GM19328 (cell line): Measurements from ENCODE around the gene FOXL1.

ENCODE experiments used
- ATAC-seq: cut with Tn5 transposase; IDR thresholded peaks from one replicate; pipeline ENCODE4 v1.9.1; 2021; ENCODE audit warnings: mild to moderate bottlenecking, moderate library complexity; ENCODE audit not compliant: unreplicated experiment

FOXL1 gene

DNA sequence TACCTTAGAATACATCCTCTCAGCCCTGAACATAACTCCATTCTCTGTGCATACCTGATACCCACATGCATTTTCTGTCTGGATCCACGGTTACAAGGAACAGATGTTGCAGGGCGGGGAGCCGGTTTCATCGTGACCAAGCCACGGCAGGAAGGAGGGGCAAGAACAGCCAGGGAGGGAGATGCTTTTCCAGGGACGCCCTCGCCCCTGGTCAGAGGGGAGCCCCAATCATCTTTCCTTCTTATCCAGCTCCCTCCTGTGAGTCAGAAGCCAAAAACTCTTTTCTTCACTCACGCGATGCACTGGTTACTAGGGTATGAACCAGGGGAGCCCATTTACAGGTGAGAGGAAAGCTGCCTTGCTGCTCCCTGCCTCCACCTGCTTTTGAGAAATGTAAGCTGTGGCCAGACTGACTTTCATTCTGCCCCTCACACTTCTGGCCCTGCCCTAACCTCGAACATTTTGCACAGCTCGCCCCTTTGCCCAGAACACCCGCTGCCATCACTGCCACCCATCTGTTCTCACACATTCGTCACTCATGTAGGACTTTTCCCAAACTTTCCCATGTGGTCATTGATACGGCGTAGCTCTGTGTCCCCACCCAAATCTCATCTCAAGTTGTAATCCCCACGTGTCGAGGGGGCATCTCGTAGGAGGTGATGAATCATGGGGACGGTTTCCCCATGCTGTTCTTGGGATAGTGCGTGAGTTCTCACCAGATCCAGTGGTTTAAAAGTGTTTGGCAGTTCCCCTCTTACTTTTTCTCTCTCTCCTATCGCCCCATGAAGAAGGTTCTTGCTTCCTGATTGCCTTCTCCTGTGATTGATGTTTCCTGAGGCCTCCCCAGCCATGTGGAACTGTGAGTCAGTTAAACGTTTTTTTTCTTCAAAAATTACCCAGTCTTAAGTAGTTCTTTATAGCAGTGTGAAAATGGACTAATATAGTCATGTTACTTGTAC, 20.5 kb downstream of the FOXL1 start:
- ATAC-seq = no peak

DNA sequence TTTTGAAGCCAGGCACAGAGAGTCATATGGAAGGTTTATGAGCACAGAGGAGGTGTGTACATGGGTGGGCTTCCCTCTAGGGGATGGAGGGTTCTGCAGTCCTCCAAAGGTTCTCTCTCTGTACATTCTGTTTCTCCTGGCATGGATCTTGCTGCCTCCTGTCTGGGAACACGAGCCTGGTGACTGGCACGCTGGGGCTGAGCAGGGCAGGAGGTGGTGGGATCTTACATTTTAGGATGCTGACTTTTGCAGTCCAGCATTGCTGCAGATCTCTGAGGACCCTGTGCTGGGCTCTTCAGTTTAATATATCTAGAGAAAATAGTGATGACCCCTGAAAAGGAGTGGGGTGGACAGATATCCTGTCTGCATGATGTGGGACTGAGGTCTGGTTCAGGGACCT, 23.0 kb downstream of the FOXL1 start:
- no peak for ATAC-seq

DNA sequence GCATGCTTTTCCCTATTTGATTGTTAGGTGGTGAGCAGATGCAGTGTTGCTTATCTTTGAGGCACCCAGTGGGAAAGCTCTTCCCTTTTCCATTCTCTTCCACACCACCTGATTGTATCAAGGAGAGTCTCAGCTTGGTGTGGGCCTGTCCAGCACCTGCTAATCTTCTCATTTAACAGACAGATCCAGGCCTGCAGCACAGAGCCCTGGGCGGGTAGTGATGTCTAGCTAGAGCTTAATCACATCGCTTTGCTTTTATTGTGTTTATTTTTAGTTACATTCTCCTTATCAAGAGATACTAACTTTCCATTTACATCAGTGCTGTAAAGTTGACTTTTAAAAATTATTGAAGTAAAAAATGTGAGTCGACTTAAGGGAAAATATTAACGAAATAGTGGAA, 24.2 kb downstream of the FOXL1 start:
- no peak for ATAC-seq

DNA sequence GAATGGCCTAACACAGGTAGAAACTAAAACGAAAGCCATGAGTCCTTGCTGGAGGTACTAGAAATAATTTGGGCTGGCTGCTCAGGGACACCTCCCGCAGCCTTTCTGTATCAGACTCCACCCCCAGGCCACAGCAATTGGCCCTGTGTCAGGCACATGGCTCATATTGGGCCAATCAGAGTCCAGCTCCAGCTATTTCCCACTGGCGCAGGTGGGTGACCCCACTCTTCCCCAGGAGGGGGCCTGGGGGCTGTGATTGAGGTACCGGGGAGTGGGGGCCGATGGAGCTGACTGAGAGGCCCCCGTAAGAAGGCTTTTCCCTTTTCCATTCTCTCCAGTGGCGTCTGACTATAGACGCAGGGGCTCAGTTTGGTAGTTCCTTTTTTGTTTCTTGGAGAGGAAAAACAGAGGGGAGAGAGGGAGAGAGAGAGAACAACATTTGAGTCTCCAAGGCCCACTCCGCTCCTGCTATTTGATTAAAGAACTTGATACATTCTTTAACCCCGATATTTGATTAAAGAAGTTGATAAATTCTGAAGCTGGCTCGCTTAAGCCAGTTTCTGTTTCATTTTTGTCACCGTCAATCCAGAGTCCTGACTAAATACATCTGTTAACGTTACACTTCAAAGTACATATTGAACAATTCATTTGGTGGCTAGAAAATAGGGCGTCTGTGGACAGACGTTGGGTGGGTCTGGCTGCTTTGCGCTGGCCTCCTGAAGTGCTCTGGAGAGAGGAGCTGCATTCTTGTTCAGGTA, 26.3 kb downstream of the FOXL1 start:
- ATAC-seq = no peak

DNA sequence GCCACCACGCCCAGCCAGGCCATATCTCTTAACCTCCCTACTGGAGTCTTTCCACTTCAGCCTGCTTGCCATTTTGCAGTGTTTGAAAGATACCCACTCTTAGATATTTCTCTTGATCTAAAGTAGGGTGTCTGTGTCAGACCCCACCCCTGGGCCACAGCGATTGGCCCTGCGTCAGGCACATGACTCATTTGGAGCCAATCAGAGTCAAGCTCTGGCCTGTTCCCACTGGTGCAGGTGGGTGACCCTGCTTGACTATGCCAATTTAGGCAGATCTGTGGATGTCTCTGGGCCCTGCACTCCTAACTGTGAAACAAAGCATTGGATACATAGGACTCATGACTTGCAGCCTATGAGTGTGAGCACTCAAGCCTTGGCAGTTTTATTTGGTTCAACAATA, 27.6 kb downstream of the FOXL1 start:
- ATAC-seq = no peak

DNA sequence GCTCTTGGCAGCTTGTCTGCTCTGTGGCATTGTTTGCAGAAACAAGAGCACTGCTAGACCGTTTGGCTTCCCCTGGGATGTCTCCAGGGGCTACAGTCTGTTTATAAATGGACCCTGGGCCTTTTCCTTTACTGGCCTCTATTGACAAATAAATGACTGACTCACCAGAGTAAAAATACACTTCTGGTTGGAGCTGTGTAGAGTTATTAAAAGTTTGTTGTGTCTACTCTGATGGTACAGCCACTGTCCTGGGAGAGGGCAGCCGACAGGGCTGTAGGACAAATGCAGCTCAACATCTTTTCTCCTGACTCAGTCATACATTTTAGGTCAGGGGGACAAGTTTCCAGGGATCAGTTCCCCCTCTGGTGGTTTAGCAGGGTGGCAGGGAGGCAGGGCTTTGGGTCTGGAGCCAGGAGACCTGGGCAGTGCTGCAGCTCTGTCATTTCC, 30.0 kb downstream of the FOXL1 start:
- no peak for ATAC-seq

DNA sequence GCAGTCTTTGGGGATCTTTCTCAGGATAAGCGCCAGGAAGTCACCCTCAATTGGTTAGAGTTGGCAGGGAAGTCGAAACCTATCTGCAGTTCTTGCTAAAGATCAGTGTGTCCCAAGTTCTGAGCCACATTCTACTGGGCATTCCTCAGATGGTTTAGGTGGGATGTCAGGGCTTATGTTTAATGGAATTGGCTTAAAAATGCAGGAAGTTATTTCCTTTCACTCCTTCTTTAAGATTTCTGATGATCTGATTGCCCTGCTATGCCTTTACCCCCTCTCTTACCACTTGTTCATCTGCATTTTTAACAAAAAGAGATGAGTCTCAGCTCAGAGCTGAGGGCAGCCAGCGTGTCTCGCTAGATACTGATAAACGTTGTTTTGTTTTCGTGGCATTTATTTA, 30.8 kb downstream of the FOXL1 start:
- no peak for ATAC-seq

DNA sequence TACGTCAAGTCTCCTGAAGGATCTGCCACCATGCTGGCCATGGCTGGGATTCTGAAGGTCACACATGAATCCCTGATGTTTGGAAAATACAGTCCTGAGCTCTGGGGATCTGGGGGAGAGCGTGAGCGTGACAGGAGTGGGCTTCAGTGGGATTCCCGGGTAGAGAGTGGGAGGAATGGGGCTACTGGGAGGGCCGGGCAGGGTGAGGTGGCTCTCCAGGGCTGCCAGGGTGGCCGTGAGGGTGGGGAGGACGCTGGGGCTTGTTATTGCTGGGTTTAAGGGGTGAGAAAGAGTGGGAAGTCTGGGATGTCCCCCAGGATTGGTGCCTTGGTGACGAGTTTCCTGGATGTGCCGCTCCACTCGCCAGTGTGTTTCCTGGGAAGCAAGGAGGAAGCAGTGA, 31.3 kb downstream of the FOXL1 start:
- no peak for ATAC-seq

DNA sequence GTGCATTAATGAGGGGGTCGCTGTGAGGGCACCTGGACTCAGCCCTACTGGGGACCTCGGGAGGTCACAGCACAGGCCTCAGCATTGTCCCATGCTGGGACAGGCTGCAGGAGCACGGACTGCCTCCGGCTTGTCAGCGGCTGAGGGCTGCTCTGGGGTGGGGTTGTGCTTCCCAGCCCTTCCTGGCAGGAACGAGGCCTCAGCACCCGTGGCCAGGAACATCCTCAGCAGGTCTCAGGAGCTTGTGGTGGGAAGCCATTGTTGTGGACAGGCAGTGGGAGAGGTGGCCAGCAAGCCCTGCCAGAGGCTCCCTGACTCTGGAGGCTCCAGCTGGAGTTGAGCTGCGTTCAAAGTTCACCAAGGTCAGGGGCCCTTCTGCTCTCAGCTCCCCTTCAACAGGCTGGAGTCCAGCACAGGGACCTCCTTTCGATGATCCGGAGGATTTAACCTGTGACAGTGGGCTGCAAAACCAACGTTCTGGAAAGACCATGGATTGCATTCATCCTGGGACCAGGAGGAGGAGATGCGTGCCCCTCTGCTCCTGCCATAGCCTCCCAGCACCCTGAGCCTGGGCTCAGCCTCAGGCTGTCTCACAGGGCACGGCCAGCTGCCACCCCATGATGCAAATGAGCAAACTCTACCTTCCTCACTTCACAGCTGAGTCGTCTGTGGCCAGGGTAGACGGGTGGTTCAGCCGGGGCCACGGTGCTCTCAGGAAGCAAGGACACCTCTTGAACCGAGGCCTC, 32.6 kb downstream of the FOXL1 start:
- no peak for ATAC-seq

DNA sequence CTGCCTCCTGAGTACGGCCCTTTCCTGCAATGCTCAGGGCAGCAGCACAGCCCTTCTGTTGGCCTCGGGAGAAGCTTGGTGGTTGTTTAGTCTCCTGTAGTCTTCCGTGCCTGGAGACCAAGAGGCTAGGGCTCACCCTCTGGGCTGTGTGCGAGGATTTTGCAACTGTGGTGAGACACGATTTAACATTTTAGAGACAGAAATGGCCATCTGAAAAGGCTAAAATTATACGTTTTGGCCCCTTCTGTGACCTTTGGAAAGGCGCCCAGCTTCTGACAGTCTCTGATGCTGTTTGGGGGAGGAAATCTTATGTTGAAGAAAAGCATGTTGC, 33.1 kb downstream of the FOXL1 start:
- ATAC-seq = no peak

DNA sequence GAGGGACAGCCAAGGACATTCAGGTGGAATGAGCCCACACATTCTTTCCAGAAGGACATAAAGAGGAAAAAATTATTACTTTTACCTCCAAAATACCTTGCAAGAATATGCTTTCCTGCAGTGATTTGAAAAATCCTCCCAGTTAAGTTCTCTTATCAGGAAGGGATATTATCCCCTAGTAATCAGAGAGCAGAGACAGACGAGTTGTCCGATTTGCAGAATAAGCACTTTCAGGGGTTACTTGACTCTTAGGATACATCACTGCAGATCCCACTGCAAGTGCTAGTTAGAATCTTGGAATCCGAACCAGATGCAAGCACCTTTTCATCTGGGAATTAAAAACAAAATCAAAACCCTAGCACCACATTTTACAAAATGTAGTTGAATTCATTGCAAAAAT, 33.6 kb downstream of the FOXL1 start:
- ATAC-seq = no peak

DNA sequence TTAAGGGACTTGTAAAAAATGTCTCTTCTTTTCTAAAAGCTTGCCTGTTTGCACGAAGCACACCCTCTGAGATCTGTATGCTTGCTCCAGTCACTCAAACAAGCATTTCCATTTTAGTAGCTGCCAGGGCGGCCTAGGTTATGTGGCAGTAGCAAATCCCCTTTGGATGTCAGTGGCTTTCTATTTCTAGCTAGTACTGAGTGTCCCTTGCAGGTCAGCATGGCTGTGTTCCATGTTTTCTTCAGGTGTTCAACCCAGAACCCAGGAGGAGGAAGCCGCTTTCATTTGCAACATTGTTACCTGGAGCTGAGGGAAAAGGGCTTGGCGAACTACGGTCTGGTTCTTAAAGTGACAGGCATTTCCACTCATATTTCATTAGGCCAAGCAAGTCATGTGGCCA, 36.4 kb downstream of the FOXL1 start:
- ATAC-seq = no peak

DNA sequence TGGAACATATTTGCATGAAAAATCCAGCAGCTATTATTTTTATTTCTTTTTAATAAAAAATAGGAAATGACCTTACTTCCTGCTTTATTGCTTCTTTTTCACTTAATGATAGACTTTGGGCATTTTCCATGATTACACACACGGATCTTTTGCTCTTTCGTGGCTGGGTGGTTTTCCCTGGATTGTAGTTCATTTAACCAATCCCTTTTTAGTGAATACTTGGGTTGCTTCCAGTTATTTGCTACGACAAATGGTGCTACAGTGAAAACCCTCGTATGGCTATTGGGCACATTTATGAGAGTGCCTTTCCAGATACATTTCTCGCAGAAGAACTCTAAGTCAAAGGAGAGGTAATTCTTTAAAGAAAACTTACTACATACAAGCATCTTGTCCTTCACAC, 38.6 kb downstream of the FOXL1 start:
- ATAC-seq = no peak

DNA sequence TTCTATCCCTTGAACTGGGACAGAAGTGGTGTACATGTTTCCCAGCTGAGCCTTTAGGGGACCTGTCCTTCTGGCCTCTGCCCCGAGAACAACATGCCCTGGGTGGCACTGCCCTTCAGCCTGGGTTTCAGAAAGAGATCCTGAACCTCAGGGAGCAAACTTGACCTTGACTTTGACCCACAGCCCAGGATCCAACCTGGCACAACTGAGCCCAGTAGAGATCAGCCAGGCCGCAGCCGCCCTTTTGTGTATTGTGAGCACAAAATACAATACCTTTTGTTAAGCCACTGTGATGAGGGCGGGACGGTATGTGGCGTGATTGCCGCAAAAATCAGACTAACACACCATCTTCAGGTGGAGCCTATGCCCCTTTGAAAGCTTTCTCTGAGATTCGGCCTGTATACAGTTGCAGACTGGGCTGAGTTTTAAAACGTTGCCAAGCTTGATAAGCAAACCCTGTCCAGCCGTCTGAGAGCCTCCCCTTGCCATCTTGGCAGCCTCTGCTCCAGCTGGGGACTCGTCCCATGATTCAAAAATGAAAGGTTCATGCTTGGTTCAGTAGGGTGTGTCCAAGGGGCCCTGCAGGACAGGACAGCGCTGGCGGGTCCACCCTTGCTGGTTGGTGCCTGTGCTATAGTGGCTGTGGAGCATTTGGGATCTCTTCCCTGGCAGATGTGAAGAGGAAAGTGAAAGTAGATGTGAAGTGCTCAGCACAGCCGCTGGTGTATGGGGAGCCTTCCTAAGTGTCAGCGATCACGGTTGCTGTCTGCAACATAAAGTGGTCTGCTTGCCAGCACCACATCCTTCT, 40.3 kb downstream of the FOXL1 start:
- ATAC-seq = no peak

DNA sequence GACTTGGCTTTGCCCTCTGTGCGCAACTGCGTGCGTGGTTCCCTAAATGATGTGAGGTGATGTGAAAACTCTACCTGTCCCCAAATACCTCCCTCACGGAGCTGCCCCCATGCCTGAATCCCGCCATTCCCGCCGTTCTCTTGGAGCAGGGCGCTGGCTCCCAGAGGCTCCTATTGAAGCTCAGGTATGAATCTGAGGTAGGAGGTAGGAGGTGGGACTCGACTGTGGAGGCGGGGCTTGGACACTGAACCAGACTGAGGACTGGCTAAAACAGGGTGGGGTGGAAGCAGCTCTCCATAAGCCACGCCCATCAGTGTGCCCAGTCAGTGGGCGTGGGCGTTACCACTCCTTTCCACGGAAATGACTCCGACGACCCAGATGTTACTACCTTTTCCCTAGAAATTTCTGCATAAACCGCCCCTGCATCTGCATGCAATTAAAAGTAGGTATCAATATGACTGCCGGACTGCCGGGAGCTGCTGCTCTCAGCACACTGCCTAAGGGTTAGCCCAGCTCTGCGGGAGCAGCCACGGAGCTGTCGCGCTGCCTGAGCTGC, 41.0 kb downstream of the FOXL1 start:
- no peak for ATAC-seq

DNA sequence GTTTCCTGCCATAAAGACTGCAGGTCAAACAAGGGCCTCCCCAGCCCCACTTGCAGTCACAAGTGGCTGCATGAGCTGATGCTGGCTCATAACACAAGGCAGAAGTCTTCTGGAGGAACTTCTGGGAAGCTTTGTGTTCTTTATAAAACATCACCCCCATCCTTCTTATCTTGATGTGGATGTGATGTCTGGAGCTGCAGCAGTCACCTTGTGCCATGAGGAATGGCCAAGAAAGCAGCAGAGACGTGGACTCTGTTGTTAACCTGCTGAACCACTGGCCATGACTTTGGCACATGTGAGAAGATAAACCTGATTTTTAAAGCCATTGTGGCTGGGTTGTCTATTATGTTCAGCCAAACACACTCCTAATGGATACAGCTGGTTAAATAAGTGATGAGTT, 41.8 kb downstream of the FOXL1 start:
- ATAC-seq = no peak

DNA sequence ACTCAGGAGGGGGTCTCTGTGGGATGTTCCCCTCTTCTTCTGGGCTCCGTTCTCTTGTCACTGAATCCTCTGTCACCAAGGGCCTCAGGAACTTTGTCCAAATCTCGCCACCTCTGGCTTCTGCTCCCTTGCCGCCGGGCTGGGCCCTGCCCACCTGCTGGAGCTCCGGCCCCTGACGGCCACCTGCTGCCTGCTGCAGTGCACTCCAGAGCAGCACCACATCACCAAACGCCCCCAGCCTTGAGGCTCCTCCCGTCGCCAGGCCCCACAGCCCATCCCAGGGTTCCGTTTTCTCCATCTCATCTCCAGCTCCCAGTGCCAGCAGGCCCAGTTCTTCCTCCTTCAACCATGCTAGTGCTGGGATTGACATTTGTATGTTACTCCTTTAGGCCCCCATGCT, 43.6 kb downstream of the FOXL1 start:
- ATAC-seq = no peak

DNA sequence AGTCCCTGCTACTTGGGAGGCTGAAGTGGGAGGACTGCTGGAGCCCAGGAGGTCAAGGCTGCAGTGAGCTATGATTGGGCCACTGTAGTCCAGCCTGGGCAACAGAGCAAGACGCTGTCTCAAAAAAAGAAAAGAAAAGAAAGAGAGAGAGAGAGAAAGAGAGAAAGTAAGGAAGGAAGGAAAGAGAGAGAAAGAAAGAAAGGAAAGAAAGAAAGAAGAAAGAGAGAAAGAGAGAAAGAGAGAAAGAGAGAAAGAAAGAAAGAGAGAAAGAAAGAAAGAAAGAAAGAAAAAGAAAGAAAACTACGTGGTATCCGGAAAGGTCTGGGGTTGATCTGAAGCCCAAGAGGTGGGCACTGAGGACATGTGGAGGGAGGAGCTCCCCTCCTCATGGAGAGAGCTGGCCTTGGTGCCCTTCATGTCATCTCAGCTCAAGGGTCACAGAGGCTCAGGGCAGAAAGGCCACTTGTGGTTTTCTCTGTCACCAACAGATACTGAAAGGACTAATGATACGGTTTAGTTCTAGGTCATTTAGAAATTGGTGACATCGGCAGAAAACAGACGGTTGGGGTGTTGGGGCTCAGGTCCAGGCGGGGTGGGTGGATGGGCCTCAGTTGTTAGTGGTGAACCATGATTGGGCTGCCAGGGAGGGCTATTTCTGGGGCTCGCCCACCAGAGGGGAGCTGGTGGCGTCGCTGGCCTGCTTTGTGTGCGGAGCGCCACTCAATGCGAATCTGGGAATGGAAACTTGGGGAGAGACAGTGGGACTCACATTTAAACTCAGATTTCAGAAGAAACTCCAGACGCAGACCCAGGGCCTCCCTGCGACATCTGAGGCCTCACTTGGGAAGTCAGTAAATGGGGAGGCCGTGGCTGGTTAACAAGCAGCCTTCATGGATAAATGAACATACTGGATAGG, 44.6 kb downstream of the FOXL1 start:
- ATAC-seq = no peak

DNA sequence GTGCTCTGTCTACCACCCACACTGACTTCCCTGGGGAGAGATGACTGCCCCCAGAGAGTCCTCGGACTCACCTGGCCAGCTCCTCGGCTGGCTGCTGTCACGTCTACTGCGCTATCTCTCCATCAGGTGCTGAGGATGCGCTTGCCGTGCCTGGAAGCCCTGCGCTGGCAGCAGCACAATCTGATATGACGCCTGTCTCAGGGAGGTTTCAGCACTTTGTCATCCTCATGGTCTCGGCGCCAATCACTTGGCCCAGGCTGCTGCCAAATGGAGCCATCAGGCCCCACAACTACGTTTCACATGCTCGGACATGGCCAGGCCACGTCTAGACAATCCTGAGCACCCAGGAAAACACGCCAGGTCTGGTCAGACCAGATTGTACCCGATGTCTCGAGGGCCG, 46.7 kb downstream of the FOXL1 start:
- no peak for ATAC-seq
